ENCODE results near the gene CHRNB1. TPM values are rescaled to one million over a fixed set of nuclear protein-coding genes. Genes with fewer than 3 reads are reported as not detected.

The CHRNB1 gene
- total RNA-seq, 1 donor from 2014 or later = 9.8 TPM

DNA sequence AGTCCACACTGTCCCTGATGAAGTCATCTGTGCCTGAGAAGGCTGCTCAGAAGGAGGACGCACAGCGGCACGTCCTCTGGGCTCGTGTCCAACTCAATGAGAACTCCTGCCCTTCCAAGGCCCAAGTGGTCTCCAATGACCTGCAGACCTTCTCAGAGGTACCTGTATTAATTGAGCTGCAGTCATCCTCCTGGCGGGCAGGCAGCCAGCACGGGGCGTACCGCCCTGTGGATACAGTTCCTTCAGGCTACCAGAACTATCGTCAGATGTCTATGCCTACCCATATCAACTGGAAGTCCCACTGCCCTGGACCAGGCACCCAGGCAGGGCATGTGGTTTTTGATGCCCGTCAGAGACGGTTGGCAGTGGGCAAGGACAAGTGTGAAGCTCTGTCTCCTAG lies 12.6 kb upstream of the CHRNB1 start:
- no peak for DNase-seq
- ATAC-seq (ENCODE audit: poor library complexity) = no peak
- intact Hi-C loops (cut with DNase I) = loop anchor here (10.0 kb wide), 1 partner anchor 77 kb away; the partner anchor contains the start of genes KCTD11 and TMEM95

GRCh38 chr17:7435676-7436555 lies 8.9 kb upstream of the CHRNB1 start:
- ATAC-seq (ENCODE audit: poor library complexity) = peak; percentile 1
- intact Hi-C loops (cut with DNase I) = loop anchor here (2.0 to 10.0 kb wide), 3 partner anchors 46 to 125 kb away; partner anchors contain the start of genes KCTD11, POLR2A, SENP3 and SLC35G6
- peak; percentile 71 for DNase-seq

DNA sequence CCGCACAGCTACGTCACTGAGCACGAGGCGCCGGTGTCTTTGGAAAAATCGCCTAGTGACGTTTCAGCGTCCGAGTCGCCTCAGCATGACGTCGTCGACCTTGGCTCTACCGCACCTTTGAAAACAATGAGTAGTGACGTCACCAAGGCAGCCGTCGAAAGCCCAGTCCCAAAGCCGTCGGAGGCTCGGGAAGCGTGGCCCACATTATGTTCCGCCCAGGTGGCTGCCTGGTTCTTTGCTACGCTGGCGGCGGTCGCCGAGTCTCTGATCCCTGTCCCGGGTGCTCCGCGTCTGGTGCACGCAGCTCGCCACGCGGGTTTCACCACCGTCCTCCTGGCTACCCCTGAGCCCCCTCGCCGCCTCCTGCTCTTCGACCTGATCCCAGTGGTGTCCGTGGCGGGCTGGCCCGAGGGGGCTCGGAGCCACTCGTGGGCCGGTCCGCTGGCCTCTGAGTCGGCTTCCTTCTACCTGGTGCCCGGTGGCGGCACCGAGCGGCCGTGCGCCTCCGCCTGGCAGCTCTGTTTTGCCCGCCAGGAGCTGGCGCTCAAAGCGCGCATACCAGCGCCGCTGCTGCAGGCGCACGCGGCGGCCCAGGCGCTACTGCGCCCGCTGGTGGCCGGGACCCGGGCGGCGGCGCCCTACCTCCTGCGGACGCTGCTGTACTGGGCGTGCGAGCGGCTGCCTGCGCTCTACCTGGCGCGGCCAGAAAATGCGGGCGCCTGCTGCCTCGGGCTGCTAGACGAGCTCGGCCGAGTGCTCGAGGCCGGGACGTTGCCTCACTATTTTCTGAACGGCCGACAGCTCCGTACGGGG lies 8.1 kb upstream of the CHRNB1 start:
- intact Hi-C loops (cut with DNase I) = loop anchor here (2.0 to 10.0 kb wide), 3 partner anchors 46 to 124 kb away; partner anchors contain the start of genes KCTD11, POLR2A, SENP3 and SLC35G6
- peak; percentile 80 for ATAC-seq (ENCODE audit: poor library complexity)

GRCh38 chr17:7437369-7437863 lies 7.4 kb upstream of the CHRNB1 start:
- DNase-seq = no peak
- no peak for ATAC-seq (ENCODE audit: poor library complexity)
- intact Hi-C loops (cut with DNase I) = loop anchor here (2.0 to 10.0 kb wide), 3 partner anchors 45 to 123 kb away; partner anchors contain the start of genes KCTD11, POLR2A, SENP3 and SLC35G6

More for the DNA sequence above, 8.1 kb upstream of the CHRNB1 start:
- peak; percentile 87 for DNase-seq

GRCh38 chr17:7437950-7438614 lies 6.8 kb upstream of the CHRNB1 start:
- peak; percentile 89 for DNase-seq
- ATAC-seq (ENCODE audit: poor library complexity) = peak; percentile 26
- intact Hi-C loops (cut with DNase I) = loop anchor here (2.0 to 10.0 kb wide), 3 partner anchors 44 to 123 kb away; partner anchors contain the start of genes KCTD11, POLR2A, SENP3 and SLC35G6

GRCh38 chr17:7438656-7439460 lies 6.0 kb upstream of the CHRNB1 start:
- no peak for DNase-seq
- intact Hi-C loops (cut with DNase I) = loop anchor here (5.0 to 10.0 kb wide), 2 partner anchors 43 to 84 kb away; partner anchors contain the start of genes KCTD11, POLR2A, SLC35G6 and TMEM95
- ATAC-seq (ENCODE audit: poor library complexity) = no peak

DNA sequence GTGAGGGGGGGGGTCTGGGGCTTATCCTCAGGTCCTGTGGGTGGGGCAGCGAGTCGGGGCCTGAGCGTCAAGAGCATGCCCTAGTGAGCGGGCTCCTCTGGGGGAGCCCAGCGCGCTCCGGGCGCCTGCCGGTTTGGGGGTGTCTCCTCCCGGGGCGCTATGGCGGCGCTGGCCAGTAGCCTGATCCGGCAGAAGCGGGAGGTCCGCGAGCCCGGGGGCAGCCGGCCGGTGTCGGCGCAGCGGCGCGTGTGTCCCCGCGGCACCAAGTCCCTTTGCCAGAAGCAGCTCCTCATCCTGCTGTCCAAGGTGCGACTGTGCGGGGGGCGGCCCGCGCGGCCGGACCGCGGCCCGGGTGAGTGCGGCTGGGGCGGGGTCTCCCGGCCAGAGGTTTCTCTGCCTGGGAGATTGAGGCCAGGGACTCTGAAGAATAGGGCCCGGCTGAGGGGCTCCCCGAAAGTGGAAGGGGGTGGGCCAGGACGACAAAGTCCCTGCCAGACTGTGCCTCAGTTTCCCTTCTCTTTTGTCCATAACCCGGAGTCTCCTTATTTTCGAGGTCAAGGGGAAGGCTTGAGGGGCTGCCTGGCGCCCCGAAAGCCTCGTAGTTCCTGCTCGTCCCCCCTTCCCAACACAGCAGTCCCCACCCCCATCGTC lies 5.3 kb upstream of the CHRNB1 start, which contains the start of gene FGF11:
FGF11 (plus strand) TSS at position 51 of the 651 bp plus-strand sequence; CDS start at position 160, 109 bp downstream.
- ATAC-seq (ENCODE audit: poor library complexity) (no peak), DNase-seq (no peak)
- intact Hi-C loops (cut with DNase I) = loop anchor here (5.0 to 10.0 kb wide), 3 partner anchors 43 to 143 kb away; partner anchors contain the start of genes KCTD11, MPDU1, POLR2A and SLC35G6

GRCh38 chr17:7440113-7440833 lies 4.6 kb upstream of the CHRNB1 start:
- intact Hi-C loops (cut with DNase I) = loop anchor here (5.0 kb wide), 1 partner anchor 142 kb away; the partner anchor contains the start of gene MPDU1
- ATAC-seq (ENCODE audit: poor library complexity) (peak; percentile 17), DNase-seq (peak; percentile 81)

DNA sequence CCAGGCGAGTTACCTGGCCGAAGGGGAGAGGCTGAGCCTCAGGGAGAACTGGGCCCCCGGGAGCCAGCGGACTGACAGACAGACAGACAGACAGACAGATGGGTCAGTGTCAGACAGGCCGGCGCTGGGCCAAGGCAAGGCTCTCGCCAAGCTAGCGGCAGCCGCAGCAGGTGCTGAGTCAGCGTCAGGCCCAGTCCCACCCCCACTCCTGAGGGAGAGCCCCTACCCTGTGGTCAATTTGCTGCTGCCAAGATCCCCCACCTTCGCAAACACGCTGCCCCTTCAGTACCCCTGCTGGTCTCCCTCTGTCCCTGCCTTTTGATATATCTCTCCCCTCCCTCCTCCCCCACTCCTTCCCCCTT lies 4.0 kb upstream of the CHRNB1 start:
- ATAC-seq (ENCODE audit: poor library complexity) = peak; percentile 6
- intact Hi-C loops (cut with DNase I) = loop anchor here (5.0 kb wide), 1 partner anchor 141 kb away; the partner anchor contains the start of gene MPDU1
- peak; percentile 79 for DNase-seq

DNA sequence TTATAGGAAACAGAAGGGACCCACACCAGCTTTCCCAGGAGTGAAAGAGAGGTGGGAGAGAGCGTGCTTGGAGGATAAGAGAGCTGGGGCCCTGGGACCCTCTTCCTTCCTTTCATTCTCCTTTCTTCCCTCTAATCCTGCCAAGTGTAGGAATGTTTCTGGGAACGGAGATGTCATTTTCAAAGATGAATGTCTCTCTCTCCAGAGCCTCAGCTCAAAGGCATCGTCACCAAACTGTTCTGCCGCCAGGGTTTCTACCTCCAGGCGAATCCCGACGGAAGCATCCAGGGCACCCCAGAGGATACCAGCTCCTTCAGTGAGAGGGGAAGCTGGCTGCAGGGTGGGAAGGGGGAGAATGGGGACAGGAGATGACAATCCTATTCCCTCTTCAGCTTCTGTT lies 3.6 kb upstream of the CHRNB1 start:
- DNase-seq (no peak), ATAC-seq (ENCODE audit: poor library complexity) (no peak)
- intact Hi-C loops (cut with DNase I) = loop anchor here (5.0 kb wide), 1 partner anchor 141 kb away; the partner anchor contains the start of gene MPDU1

DNA sequence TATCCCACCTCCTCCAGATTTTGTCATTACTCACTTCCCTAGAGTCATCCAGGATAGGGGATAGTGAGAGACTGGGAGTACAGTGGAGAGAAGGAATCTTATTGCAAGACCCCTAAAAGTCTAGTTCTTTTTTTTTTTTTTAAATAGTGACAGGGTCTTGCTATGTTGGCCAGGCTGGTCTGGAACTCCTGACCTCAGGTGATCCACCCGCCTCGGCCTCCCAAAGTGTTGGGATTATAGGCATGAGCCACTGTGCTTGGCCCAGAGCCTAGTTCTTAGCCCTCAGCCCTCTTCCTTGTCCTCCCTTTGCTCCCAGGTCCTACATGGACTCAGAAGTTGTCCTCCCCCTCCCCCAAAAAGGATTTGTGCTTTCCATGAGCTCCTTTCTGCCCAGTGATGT lies 2.7 kb upstream of the CHRNB1 start:
- ATAC-seq (ENCODE audit: poor library complexity) (no peak), DNase-seq (no peak)
- intact Hi-C loops (cut with DNase I) = loop anchor here (5.0 kb wide), 1 partner anchor 140 kb away; the partner anchor contains the start of gene MPDU1

DNA sequence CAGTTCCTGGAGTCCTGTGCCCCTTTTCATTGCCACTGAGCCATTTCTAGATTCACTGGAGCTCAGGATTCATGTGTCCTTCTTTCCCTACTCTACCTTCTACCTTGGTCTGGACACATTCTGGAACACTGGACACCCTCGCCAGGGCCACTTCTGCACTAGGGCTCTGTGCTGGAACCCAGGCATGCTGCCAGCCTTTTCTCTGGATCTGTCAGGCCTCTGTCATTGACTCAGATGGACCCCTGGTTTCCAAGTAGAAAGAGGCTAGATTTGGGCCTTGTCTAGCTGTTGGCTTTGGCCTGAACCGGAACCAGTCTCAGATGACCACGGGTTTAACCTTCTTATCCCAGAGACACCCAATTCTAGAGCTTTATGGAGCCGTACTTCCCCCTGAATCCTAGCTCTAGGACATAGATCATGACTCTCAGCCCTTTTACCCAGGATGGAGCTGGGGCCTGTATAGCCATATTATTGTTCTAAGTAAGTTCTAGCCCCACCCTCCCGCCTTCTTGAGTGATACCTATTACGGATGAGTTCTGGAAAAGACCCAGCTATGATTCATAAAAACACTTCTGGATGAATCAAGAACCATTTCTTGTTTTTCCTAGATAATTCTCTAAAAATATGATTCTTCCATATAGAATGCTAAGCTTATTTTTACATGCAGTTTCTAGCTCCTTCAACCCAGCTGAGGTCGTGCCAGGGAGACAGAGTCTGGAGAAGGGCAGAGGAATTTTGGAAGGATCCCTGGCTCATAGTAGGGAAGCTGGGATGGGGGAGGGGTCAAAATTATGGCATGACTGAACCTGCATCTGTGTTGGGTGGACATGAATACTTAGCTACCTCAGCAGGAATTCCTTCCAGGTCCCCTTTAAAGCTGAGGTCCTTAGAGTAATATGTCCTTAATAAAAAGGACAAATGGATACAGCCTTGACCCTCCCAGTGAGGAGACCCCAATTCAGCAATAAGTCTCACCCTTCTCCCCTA lies 1.1 kb upstream of the CHRNB1 start:
- ATAC-seq (ENCODE audit: poor library complexity) (no peak), DNase-seq (no peak)
- intact Hi-C loops (cut with DNase I) = loop anchor here (5.0 kb wide), 1 partner anchor 139 kb away; the partner anchor contains the start of gene MPDU1

- ATAC-seq (ENCODE audit: poor library complexity) = peak; percentile 27
- DNase-seq = no peak
- intact Hi-C loops (cut with DNase I) = no loop called here
These were observed 733 bp downstream of the CHRNB1 start for GRCh38 chr17:7445619-7445968.

- intact Hi-C loops (cut with DNase I) = no loop called here
- DNase-seq (no peak), ATAC-seq (ENCODE audit: poor library complexity) (no peak)
These were observed 3.6 kb downstream of the CHRNB1 start for GRCh38 chr17:7448461-7448860.
